ENCODE results near the gene CCNC.
A peak's percentile ranks its signal among the peaks of the same experiment; 100 is the strongest.

The CCNC gene

DNA sequence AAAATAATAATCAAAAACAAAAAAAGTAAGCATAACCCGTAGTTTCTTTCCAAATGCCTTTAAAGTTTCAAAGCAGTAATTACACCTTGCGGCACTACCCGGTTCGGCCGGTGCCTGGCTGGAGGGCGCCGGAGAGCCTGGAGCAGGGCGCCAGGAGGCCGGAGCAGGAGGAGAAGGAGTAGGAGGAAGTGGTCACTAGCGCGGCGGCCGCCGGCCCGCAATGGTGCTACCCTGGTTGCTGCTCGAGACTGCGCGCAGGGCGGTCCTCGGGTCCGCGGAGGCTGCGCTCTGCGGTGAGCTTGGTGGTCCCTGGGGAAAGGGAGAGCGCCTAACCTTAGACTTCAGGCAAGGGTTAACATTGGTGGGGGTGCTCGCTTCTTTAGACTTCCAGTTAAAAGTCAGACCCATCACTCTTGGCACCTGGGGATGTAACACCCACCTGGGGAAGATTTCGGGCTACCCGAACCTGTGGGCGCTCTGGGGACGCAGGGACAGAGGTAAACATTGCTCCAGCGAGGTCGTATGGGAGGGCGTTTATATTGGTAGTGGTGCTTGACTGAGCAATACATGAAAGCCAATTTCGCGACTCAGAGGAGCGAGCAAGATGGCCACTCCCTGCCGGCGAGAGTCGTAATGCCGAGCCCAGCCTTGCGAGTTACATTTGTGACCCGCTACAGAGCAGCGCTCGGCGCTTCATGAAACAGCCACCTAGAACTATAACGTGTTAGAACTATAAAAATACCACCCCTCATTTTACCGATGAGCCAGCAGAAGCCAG is 47.4 kb downstream of the CCNC start (continued):
- no peak for TF ChIP-seq BCL6B (tag by site-specific recombination; IDR thresholded peaks at IDR 0.05)
- no peak for TF ChIP-seq ZNF214 (tag by site-specific recombination; IDR thresholded peaks at IDR 0.05; ENCODE audit: borderline replicate concordance)
- TF ChIP-seq HOXC10 (CRISPR knock-in tag; IDR thresholded peaks at IDR 0.05): no peak
- TF ChIP-seq ZNF837 (tag by site-specific recombination; IDR thresholded peaks at IDR 0.05): no peak
- TF ChIP-seq ZNF514 (tag by site-specific recombination; IDR thresholded peaks at IDR 0.05): no peak
- peak; percentile 77 for TF ChIP-seq PATZ1 (tag by site-specific recombination; IDR thresholded peaks at IDR 0.05)
- TF ChIP-seq ZNF654 (tag by site-specific recombination; IDR thresholded peaks at IDR 0.05; ENCODE audit: low read depth): no peak
- TF ChIP-seq MYNN (tag by site-specific recombination; IDR thresholded peaks at IDR 0.05; ENCODE audit: borderline replicate concordance): peak; percentile 75; the same call in 1 of the 2 replicates
- 0 out of 2 replicates have a peak, but pooled peaks have one; percentile 19 for TF ChIP-seq YY2 (tag by site-specific recombination; IDR thresholded peaks at IDR 0.05)
- no peak for TF ChIP-seq ZNF292 (tag by site-specific recombination; IDR thresholded peaks at IDR 0.05; ENCODE audit: borderline replicate concordance, low read depth)
- no peak for TF ChIP-seq ZNF266 (tag by site-specific recombination; IDR thresholded peaks at IDR 0.05; ENCODE audit: low read depth)
- TF ChIP-seq ZBTB20 (tag by site-specific recombination; IDR thresholded peaks at IDR 0.05): peak; percentile 88
- peak; percentile 64 for TF ChIP-seq ZBTB48 (tag by site-specific recombination; IDR thresholded peaks at IDR 0.05)
- peak; percentile 78 for TF ChIP-seq ZNF335 (tag by site-specific recombination; conservative IDR thresholded peaks at IDR 0.05)
- peak; percentile 31 for TF ChIP-seq SP2 (tag by site-specific recombination; IDR thresholded peaks at IDR 0.05)
- no peak for TF ChIP-seq ZNF350 (tag by site-specific recombination; IDR thresholded peaks at IDR 0.05)
- 0 out of 2 replicates have a peak, but pooled peaks have one; percentile 49 for TF ChIP-seq OVOL3 (tag by site-specific recombination; IDR thresholded peaks at IDR 0.05)
- TF ChIP-seq ZNF2 (tag by site-specific recombination; IDR thresholded peaks at IDR 0.05): peak; percentile 91
- TF ChIP-seq ZNF302 (tag by site-specific recombination; IDR thresholded peaks at IDR 0.05; ENCODE audit: low read depth): no peak
- TF ChIP-seq, protein P1, sequence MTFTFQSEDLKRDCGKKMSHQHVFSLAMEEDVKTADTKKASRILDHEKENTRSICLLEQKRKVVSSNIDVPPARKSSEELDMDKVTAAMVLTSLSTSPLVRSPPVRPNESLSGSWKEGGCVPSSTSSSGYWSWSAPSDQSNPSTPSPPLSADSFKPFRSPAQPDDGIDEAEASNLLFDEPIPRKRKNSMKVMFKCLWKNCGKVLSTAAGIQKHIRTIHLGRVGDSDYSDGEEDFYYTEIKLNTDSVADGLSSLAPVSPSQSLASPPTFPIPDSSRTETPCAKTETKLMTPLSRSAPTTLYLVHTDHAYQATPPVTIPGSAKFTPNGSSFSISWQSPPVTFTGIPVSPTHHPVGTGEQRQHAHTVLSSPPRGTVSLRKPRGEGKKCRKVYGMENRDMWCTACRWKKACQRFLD (tag by site-specific recombination; IDR thresholded peaks at IDR 0.05): no peak
- no peak for TF ChIP-seq ZNF585B (tag by site-specific recombination; IDR thresholded peaks at IDR 0.05)
- TF ChIP-seq, protein P2, sequence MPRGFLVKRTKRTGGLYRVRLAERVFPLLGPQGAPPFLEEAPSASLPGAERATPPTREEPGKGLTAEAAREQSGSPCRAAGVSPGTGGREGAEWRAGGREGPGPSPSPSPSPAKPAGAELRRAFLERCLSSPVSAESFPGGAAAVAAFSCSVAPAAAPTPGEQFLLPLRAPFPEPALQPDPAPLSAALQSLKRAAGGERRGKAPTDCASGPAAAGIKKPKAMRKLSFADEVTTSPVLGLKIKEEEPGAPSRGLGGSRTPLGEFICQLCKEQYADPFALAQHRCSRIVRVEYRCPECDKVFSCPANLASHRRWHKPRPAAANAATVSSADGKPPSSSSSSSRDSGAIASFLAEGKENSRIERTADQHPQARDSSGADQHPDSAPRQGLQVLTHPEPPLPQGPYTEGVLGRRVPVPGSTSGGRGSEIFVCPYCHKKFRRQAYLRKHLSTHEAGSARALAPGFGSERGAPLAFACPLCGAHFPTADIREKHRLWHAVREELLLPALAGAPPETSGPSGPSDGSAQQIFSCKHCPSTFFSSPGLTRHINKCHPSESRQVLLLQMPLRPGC (tag by site-specific recombination; IDR thresholded peaks at IDR 0.05): 0 out of 2 replicates have a peak, but pooled peaks have one; percentile 41
- peak; percentile 54; the same call in 1 of the 2 replicates for TF ChIP-seq ZNF580 (tag by site-specific recombination; IDR thresholded peaks at IDR 0.05)
- TF ChIP-seq, protein P3, sequence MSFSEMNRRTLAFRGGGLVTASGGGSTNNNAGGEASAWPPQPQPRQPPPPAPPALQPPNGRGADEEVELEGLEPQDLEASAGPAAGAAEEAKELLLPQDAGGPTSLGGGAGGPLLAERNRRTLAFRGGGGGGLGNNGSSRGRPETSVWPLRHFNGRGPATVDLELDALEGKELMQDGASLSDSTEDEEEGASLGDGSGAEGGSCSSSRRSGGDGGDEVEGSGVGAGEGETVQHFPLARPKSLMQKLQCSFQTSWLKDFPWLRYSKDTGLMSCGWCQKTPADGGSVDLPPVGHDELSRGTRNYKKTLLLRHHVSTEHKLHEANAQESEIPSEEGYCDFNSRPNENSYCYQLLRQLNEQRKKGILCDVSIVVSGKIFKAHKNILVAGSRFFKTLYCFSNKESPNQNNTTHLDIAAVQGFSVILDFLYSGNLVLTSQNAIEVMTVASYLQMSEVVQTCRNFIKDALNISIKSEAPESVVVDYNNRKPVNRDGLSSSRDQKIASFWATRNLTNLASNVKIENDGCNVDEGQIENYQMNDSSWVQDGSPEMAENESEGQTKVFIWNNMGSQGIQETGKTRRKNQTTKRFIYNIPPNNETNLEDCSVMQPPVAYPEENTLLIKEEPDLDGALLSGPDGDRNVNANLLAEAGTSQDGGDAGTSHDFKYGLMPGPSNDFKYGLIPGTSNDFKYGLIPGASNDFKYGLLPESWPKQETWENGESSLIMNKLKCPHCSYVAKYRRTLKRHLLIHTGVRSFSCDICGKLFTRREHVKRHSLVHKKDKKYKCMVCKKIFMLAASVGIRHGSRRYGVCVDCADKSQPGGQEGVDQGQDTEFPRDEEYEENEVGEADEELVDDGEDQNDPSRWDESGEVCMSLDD (tag by site-specific recombination; IDR thresholded peaks at IDR 0.05): no peak
- no peak for TF ChIP-seq ZSCAN16 (tag by site-specific recombination; IDR thresholded peaks at IDR 0.05)
- peak; percentile 65 for TF ChIP-seq GLIS2 (tag by site-specific recombination; IDR thresholded peaks at IDR 0.05)
- TF ChIP-seq ZBTB8A (tag by site-specific recombination; IDR thresholded peaks at IDR 0.05): peak; percentile 100
- TF ChIP-seq, protein P4, sequence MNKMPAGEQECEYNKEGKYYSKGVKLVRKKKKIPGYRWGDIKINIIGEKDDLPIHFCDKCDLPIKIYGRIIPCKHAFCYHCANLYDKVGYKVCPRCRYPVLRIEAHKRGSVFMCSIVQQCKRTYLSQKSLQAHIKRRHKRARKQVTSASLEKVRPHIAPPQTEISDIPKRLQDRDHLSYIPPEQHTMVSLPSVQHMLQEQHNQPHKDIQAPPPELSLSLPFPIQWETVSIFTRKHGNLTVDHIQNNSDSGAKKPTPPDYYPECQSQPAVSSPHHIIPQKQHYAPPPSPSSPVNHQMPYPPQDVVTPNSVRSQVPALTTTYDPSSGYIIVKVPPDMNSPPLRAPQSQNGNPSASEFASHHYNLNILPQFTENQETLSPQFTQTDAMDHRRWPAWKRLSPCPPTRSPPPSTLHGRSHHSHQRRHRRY (tag by site-specific recombination; IDR thresholded peaks at IDR 0.05): no peak
- no peak for TF ChIP-seq ZNF112 (tag by site-specific recombination; IDR thresholded peaks at IDR 0.05)
- peak; percentile 81 for TF ChIP-seq IKZF3 (tag by site-specific recombination; IDR thresholded peaks at IDR 0.05)

Data from HEK293 (cell line).